GM18519 (cell line): ENCODE data around the gene GIPC1.
"Not testable (repeated sequence)": the region's sequence is repeated elsewhere in the genome, so short reads cannot be mapped to it uniquely, and the experiment has no call there.

ENCODE experiments used
- ATAC-seq: cut with Tn5 transposase; IDR thresholded peaks from one replicate; pipeline ENCODE4 v1.9.1; 2021; ENCODE audit warnings: mild to moderate bottlenecking, moderate library complexity; ENCODE audit not compliant: unreplicated experiment, low FRiP score

The GIPC1 gene, protein sequence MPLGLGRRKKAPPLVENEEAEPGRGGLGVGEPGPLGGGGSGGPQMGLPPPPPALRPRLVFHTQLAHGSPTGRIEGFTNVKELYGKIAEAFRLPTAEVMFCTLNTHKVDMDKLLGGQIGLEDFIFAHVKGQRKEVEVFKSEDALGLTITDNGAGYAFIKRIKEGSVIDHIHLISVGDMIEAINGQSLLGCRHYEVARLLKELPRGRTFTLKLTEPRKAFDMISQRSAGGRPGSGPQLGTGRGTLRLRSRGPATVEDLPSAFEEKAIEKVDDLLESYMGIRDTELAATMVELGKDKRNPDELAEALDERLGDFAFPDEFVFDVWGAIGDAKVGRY

DNA sequence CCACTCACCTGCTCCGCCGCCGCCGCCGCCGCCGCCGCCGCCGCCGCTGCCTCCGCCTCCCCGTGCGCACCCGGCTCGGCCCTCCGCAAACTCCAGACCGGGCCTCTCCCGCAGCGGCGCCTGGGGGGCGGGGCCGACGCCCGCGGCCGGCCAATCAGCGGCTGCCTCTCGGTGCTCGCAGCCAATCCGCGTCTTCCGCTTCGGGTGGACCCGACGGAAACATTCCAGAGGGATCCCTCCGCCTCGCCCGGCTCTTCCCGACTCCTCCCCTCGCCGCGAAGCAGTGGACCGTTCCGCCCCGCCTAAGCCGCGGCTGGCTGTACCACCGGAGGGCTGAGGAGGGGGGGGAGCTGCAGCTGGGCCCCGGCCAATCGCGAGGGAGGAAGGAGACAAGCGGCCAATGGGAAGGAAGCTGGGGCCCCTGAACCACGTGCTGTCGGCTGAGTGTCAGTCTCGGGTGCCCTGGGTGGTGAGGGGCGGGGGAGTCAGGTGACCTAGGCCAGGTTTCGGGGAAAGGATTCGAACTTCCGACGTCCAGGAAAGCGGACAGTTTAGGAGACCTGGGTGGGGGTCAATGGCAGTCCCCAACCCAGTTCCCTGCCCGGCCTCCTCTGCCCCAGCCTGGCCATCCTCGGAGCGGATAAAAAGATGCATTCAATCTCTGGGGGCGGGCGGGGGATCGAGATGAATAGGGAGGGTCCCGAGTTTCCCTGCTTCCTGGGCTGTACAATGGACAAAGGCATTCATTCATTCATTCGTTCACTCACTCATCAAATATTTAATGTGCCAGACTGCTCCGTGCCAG is at the start of gene GIPC1:
TSS of gene GIPC1 (minus strand) at position 99 of the 805 bp plus-strand sequence. CDS start 13,151 bp downstream, outside the sequence.
- ATAC-seq, result no peak

DNA sequence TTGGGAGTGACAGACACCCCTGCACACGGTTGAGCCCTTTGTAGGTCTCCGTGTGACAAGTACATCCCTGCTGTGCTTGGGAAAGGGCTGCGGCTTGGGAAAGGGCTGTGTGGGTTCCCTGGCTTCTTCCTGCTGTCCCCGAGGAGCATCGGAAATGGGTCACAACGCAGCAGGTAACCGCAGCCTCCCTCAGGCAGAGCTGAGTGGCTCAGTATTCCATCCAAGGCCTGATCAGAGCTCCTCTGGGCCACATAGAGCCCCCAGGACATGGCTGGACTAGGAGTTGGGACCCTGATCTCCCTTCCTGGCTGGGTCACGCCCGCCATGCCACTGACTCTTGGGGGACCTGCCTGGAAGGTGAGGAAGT is 49.8 kb upstream of the GIPC1 start:
- no peak for ATAC-seq

DNA sequence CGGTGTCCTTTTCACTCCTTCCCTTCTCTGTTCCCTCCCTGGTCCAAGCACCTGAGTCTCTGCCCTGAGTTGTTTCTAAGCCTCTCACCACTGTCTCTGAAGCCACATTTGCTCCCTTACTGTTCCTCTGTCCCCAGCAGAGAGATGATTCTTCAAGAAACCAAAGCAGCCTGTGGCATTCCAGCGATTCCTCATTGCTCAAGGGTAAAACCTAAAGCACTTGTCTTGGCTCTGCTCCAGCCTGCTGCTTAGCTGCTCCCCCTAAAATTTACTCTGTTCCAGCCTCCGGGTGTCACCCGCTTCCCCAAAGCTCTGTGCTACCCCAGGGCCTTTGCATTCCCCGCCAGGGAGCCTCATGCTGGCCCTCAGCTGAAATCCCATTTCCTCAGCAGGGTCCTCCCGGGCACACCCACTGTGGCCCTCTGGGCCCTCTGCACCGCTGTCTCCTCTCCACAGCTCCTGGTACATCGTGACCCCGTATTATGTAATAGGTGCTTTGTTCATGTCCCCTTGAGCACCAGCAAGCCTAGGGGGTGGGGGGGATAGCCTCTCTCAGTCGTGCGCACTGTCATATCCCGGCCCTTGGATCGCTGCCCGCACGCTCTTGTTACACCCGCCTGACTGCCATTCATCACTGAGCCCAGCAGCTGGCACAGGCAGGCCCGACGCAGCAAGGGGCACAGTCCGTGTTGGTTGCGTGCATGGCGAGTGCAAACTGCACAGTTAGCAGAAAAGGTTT is 49.2 kb upstream of the GIPC1 start:
- ATAC-seq, result no peak

DNA sequence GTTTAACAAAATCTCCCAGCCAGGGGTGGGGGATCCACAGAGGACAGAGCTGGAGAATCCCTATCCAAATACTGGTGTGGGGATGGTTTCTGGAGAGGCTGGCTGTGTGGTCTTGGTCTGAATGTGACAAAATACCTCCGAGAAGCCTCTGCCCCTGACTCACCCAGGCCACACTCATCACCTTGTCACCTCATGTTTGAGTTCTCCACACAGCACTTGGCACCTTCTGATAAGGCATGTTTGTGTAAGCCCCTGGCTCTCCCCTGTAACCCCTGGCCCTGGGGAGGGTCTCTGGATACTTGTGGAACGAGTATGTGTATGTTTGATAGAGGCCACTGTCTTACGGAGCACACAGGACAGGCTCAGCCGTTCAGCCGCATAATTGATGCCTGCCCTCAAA is 48.1 kb upstream of the GIPC1 start:
- ATAC-seq, result no peak

DNA sequence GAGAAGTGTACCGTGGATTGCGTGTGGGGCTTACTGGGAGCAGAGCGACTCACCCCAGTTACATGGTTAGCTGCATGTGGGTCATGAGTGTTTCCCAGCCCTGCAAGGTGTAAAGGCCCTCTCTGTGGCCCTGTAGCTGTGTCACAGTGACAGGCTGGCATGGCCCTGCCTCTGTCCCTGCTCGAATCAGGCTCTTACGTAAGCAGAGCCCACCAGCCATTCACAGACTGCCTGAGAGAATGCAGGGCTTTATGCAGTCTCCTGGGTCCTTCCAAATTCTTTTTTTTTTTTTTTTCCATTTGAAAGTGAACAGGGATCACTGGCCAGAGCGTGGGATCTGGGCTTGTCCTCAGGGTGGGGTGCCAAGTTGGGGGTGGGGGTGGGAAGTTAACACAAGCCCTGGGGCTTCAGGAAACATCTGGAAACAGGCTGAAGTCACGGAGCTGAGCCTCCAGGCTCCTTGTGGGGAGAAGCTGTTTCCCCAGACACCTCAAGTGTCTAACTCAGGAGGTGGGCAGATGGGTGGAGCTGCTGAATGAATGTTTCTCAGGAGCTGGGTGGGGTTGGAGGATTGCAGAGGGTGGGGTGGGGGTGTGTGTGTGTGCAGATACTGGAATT is 46.9 kb upstream of the GIPC1 start:
- no peak for ATAC-seq

DNA sequence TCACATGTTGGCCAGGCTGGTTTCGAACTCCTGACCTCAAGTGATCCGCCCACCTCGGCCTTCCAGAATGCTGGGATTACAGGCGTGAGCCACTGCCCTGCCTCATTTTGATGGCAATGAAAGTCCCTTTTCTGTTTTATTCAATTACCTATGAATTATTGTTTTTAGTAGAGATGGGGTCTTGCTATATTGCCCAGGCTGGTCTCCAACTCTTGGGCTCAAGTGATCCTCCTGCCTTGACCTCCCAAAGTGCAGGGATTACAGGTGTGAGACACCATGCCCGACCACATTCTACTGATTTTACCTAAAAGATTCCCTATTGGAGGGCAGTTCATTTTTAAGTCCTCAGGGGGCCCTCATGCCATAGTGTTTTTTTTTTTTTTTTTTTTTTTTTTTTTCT is 46.1 kb upstream of the GIPC1 start:
- ATAC-seq, result not testable (repeated sequence)

DNA sequence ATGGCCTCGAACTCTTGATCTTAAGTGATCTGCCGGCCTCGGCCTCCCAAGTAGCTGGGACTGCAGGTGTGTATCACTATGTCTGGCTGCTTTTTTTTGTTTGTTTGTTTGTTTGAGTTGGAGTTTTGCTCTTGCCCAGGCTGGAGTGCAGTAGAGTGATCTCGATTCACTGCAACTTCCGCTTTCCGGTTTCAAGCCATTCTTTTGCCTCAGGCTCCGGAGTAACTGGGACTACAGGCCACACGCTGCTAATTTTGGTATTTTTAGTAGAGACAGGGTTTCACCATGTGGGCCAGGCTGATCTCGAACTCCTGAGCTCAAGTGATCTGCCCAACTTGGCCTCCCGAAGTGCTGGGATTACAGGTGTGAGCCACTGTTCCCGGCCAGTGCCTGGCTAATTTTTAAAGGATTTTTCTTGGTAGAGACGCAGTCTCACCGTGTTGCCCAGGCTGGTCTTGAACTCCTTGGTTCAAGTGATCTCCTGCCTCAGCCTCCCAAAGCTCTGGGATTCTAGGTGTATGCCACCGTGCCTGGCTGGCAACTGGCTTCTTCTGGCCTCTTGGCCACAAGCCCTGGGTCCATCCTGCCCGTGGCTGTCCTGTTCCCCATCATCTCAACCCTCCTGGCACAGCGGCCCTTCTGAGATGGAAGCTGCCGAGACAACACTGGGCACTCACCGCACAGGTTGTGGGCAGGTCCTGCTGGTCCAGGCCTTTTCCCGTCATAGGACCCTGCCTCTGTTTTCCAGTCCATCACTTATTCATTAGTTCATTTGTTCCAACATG is 45.0 kb upstream of the GIPC1 start:
- no peak for ATAC-seq

DNA sequence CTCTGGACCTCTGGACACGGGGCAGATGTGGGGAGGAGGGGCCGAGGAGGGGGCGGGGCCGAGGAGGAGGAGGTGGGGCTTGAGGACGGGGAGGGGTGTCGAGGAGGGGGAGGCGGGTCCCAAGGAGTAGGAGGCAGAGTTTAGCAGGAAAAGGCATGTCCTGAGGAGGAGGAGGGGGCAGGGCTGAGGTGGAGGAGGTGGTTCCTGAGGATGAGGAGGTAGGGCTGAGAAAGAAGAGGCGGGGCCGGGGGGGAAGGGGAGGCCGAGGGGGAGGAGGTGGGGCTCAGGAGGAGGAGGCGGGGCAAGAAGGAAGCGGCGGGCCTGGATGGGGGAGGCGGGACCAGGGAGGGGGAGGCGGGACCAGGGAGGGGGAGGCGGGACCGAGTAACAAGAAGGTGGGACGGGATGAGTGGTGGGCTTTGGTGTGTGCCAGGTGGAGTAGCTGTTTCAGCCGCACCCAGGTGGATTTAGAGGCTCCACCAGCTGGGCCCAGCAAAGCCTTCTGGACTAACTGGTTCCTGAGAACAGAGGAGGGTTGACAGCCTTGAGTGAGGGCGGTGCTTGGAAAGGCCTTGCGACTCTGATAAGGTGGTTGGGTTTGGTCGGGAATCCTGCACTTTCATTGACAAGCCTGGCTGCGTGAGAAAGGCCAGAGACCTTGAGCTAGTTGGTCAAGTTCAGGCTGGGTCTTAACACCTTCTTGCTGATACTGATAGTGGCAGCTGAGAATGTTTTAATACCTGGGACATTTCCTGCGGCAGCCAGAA is 41.2 kb upstream of the GIPC1 start:
- ATAC-seq, result no peak

DNA sequence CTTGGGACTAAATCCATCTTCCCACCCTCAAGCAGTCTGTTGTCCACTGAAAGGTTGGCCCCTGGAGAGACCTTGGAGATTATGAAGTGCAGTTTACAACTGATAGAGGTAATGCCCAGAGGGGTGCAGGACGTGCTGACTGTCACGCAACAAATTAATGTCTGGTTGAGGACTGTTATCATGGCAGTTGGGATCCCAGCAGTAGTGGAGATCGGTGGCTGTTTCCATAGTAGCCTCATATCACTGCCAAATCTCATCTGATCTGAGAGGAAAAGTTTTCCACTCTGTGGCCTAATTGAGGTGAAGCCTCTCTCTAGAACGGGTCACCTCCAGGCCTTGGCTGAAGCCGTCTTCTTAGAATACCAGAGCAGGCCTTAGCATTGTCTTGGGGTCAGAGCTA is 37.5 kb upstream of the GIPC1 start:
- ATAC-seq, result no peak

DNA sequence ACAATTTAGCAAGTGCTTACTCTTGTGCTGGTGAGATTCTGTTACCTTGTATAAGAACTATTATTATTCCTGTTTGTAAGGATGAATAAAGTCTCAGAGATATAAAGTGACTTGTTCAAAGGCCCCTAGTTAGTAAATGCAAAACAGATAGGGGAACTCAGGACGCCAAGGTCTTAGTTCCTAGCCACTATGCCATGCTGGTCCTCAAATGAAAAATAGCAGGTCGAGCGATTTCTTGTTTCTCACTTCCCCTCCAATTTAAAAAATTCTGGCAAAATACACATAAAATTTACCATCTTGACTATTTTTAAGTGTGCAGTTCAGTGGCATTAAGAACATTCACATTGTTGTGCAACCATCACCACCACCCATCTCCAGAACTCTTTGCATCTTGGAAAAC is 34.6 kb upstream of the GIPC1 start:
- ATAC-seq, result no peak

DNA sequence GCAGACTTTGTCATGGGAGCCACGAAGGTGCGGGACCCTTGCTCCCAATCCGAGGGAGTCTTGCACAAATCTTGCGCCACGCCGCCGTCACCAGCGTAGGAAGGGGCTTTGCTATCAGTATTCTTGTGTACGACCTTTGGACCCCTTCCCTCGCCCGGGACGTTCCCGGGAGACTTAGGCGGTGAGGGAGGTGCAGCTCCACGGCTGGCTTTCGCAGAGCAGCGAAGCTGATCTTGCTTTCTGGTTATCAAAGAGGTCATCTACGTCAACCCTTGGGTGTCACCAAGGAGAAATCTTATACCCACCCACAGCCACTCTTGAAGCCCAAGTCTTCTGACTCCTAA is 34.0 kb upstream of the GIPC1 start:
- no peak for ATAC-seq

DNA sequence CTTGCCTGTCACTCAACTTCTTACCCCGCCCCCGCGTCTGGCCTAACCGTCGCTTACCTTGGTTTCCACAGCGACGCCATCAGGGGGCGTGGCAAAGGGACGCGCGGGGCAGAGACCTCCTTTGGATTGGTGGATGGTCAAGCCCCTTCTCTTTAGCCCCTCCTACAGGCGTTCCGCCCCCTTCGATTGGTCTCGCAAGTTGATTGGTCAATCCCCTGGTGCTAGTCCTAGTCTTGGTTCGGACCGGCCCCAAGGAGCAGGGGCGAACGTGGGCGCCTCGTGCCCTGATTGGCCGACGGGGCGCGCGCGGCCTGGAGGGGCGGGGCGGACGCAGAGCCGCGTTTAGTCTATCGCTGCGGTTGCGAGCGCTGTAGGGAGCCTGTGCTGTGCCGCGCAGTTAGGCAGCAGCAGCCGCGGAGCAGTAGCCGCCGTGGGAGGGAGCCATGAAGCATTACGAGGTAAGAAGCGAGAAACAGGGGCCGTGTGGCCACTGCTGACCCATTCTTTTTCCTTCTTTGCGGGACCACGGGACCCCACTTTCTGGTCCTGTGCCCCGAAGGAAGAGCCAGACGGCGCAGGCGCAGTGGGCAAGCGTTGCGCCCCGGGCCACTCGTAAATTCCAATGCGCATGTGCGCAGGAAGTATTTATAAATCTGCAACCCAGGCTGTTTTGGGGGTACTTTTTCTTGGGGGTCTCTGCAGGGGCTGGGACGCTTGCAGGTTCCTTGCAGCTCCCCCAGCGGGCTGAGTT is 33.5 kb upstream of the GIPC1 start, which contains the start of gene TECR:
TSS of gene TECR (plus strand) at position 341 of the 751 bp plus-strand sequence. CDS start at position 444, 103 bp downstream.
- ATAC-seq, result peak; percentile 88

DNA sequence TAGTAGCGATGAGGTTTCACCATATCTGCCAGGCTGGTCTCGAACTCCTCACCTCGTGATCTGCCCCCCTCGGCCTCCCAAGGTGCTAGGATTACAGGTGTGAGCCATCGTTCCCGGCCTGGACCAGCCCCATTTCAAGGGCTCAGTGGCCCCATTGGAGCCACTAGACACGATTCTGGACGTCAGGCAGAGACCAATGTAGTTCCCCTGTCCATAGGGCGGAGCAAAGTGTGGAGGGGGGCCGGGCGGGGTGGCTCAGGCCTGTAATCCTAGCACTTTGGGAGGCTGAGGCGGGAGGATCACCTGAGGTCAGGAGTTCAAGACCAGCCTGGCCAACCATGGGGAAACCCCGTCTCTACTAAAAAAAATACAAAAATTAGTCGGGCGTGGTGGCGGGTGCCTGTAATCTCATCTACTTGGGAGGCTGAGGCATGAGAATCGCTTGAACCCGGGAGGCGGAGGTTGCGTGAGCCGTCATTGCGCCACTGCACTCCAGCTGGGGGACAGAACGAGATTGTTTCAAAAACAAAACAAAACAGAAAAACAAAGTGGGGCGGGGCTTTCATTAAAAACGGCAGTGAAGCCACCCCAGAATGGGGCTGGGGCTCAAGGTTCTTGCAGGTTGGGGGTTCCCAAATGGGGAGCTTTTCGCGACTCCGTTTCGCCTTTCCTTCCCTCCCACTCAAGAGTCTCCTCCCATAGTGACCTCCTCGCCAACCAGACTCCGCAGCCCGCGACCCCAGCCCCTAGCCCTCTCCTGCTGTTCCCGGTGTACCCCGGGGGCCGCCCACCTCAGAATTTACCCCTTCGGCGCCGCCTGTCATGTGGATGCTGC is 32.7 kb upstream of the GIPC1 start:
- ATAC-seq, result no peak

DNA sequence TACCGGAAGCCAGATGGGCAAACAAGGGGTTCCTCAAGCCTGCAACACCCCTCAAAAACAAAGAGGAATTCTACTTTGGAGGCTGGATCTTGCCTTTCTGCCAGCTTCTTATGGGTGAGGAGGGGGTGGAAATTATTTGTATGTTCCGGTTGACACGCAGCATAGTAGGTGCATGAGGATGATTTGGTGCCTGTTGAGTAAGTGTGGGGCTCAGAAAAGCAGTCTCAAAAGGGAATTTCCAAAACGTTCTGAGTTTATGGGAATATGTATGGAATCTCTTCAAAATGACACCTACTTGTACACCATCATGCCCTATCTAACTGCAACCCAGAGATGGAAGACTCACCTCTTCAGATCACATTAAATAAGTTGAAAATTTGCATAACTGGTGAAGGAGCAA is 30.5 kb upstream of the GIPC1 start:
- ATAC-seq, result no peak

DNA sequence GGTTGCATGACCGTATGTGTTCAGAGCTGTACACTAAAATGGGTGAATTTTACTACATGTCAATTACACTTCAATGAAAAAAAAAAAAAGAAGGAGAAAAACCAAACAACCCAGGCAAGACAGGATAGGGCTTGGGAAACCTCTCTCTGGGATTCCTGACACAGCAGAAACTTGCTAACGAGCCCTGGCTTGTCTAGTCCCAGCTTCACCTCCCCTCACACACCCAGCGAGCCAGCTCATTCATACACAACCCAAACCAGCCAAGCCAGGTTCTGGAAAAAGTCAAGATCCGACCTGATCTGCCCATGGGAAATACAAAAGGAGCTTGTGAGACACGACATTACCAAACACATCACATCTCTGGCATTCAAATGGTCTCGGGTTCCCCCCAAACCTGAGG is 29.8 kb upstream of the GIPC1 start:
- ATAC-seq, result no peak

DNA sequence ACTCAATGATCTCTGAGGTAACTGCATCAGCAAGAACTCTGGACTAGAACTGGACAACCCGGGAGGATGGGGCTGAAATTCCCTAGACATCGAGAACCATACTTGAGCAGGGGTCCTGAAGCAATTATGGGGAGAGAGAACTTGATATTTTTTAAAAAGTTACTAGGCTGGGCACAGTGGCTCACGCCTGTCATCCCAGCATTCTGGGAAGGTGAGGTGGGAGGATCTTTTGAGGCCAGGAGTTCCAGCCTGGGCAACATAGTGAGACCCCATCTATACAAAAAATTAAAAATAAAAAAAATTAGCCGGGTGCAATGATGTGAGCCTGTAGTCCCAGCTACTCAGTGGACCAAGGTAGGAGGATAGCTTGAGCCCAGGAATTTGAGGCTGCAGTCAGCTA is 24.6 kb upstream of the GIPC1 start:
- no peak for ATAC-seq

DNA sequence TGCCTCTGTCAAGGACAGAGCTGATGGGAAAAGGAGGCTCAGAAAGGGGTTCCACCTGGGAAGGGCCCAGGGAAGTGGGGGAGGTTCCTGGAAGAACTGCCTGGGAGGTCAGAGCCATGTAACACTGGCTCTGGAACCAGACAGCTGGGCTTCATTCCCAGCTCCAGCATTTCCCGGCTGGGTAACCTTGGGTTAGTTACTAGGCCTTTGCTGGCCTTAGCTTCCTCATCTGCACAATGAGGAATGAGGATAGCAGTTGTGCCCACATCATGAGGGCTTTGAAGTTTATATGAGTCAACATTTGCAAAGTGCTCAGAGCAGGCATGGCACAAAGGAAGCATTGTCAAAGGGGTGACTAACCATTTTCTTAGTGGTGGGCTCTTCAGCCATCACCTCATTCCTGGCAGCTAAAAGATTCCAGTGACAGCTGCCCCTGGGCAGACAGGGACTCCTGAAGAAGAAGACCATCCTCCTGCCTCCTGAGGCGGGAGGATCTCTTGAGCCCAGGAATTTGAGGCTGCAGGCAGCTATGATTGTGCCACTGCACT is 24.0 kb upstream of the GIPC1 start:
- ATAC-seq, result no peak
